HuH-7 (cell line): ENCODE measurements around the gene COL19A1.

Experiments
- DNase-seq: peaks from one replicate; pipeline ENCODE4 v3.0.0; 2011; ENCODE audit warnings: low spot score

COL19A1 gene

DNA sequence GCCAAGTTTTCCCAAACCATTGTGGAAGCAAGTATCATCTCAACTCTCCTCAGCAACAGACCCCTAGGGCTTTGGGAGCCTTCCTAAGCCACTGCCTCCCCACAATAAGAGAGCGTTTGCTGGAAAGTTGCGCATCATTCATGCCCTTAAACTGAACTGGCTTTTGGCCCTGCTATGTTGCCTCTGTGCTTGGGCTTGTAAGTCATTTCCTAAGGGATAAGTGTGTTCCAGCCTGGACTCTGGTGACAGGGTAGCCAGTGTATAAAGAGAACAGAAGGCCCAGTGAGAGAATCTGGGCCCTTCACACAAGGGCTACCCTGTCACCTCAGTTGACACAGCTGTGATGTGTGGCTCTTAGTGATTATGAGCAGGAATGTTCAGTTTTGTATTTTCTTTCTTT is 358.7 kb downstream of the COL19A1 start:
- no peak for DNase-seq

DNA sequence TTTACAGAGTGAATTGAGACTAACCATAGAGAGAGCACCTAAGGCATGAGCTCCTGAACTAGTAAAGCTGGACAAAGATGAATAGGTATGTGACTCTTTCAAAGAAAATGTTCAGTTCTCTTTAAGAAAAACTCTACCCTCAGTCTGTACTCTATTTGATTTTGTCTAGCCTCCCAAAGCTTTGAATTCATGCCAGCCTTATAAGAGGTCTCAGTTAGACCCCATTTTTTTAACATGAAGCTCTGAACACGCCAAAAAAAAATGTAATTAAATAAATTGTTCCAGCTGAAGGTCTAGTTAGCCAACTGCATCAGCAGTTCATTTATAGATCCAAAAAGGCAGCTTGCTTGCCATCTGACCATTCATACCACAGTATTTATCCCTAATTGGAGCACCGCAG is 365.0 kb downstream of the COL19A1 start:
- no peak for DNase-seq

DNA sequence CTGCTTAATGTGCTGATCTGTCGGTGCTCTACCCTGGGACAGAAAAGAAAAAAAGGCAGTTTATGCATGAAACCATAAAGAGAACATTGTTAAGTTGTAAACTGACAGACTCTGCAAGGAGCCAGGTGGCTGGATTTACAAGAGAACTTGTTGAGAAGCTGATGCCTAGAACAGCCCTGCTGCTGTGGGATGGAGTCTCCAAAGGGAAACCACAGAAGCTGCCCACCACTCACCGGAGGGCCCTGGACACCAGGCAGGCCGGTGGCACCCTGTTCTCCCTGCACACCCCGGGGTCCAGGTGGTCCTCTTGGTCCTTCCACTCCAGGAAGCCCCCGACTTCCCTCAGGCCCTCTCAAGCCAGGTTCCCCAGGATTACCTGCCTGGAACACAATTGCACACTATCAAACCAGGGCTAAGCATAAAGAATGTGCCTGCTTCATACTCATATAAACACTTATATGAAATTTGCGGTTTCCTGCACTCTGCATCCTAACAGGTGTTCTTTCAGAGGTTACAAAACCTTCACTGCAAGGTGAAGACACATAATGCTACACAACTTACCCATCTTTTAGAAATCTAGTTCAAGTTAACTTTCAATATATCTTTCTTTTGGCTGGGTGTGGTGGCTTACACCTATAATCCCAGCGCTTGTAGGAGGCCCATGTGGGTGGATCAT is 368.3 kb downstream of the COL19A1 start:
- no peak for DNase-seq

DNA sequence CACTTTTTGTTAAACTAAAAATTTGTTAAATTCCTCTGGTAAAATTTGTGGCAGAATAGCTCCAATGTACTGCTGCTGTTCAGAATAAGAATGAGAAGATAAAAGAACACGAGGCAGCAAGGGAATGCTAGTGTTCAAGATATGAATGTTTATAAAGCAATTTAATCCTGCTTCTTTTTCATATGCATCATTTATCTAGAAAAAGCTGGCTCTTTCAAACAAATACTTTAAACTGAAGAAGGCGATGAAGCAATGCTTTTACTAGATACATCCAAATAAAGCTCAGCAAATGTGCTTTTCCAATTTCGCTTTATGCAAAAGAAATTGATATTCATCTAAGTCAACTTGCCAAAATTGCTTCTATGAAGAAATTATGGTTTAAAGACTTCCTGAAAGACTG is 370.0 kb downstream of the COL19A1 start:
- DNase-seq = no peak

DNA sequence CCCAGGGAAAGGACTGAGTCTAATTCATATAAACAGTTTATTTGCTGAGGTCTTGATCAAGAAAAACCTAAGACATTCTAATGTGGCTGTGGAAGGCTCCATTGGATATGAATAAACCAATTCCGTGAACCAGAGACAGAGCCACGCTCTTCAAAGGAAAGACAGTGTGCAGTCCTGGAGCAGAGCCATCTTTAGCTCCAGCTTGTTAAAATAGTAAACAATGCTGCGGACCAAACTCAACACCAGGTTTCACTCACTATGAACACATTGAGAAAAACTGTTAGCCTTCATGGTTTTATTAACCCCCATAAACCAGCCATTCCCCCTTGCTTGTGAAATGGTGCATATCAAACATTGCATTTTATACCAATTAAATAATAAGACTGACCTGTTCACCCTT is 374.7 kb downstream of the COL19A1 start:
- DNase-seq = no peak

DNA sequence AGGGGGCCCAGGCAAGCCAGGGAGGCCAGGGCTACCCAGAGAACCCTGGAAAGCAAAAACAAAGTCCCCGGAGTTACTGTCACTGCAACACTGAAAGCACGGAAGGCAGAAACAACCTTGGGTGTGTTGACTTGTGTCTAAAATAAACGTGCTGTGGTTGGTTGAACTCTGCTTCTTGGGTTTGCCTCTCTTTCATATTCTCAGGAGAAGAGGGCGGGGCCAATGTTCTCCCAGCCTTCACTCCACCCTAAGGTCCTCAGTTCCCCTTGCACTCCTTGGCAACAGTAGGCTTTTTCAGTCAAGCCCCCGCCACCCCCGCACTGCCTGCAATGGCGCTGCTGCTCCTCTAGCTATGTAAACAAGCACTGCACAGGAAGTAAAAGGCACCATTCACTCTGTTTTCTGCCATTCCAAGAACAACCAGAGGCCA is 375.6 kb downstream of the COL19A1 start:
- DNase-seq = peak; percentile 30

DNA sequence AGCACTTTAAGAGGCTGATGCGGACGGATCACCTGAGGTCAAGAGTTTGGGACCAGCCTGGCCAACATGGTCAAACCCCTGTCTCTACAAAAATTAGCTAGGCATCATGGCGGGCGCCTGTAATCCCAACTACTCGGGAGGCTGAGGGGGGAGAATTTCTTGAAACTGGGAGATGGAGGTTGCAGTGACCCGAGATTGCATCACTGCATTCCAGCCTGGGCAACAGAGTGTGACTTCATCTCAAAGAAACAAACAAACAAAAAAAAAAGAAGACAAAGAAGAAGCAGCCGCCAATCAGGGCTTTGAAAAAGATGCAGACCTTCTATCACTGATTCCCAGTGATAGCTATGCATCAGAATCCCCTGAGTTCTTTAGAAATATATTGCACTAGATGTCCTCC is 379.8 kb downstream of the COL19A1 start:
- no peak for DNase-seq

DNA sequence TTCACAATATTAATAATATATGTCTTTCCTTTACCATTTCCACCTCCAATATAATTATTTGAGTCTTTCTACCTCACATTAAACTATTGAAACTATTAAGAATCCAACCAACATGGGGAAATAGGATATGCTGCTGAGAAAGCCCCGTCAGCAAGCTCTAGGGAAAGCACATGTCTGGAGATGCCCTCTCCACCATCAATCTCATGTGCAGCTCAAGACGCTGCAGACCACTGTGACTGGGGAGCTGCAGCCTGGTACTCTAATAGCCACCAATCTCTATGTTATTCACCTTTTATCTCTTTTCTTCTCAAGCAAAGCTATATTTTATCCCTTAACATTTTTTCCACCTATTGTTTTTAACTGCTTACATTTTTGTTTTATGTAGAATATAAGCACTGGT is 386.2 kb downstream of the COL19A1 start:
- DNase-seq = no peak

DNA sequence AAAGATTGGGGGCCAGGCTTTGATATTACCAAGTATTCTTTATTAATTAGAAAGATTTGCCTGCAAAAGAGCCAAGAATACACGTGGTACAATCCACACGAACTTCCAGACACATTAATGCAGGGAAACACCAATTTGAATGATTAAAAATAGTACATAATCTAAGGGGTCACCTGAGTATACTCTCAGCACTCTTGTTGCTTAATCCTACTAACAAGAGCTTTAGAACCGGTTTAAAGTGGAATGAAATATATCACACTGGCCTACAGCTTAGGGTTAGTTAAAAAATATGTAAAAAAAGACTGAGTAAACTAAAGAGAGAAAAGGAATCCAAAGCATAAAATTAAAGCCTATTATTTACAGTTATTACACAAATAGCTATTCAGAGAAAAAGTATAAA is 387.6 kb downstream of the COL19A1 start:
- DNase-seq = no peak

DNA sequence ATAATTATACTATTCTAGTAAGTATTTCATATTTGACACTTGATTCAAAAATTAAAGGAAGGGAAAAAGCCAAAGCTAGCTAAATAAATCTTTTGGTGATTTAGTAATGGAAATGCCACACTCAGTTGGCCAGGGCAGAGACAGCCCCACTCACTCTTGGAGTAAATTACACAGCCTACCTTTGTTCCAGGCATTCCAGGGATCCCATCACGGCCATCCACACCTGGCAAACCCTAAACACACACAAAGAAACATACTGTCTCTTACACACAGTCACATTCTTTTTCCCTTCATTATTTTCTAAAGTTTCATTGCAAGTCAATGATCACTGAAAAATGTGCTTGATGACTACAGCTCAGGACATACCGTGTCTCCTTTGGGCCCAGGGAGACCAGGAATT is 388.4 kb downstream of the COL19A1 start:
- DNase-seq = no peak

DNA sequence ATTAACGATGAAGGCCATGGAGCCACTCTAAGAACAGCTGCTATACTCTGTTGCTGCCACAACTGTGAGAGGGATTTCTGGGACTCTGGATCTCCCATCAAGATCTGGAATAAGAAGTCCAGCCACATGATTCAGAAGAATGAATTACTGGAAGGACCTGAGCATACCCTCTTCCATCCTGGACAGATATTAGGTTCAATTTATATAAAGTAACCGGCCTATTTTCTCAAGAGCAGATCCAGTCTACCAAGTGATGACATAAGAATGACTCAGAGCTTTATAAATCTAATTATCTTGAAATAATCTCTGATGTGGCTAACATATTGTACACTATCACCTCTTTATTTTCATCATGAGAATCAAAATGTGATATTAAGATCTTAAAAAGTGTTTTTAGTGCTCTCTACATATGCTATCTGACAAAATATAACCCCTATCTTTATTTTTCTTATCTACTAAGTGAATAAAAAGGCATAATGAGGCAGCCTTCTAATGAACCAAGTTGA is 391.5 kb downstream of the COL19A1 start:
- no peak for DNase-seq

DNA sequence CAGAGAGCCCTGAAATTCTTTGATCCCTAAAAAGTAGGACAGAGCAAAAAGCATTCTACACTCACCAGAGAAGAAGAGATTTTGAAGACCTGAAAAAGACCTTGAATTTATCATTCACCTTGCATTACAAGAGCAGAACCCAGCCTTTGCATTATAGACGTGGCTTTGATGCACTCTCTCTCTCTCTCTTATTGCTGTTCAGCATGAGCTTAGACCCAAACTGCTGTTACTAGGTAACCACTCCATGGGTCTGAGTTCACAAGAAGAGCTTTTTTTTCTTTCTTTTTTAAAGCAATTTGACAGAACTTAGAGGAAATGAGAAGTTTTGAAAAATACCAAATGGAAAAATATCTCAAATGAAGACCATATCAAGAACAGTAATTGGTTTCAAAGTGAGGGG is 392.1 kb downstream of the COL19A1 start:
- DNase-seq = no peak
